Amygdala (tissue), 56 donors: Measurements from ENCODE around the gene CACNA2D1.
A peak's percentile ranks its signal among the peaks of the same experiment; 100 is the strongest.

Source experiments
- DNase-seq, 56 donors: peaks; one replicate each; lab custom pipeline; 2025; lab: John Stamatoyannopoulos, UW

CACNA2D1 gene

GRCh38 chr7:82067628-82068264, 375.8 kb downstream of the CACNA2D1 start:
- DNase-seq, result no peak

DNA sequence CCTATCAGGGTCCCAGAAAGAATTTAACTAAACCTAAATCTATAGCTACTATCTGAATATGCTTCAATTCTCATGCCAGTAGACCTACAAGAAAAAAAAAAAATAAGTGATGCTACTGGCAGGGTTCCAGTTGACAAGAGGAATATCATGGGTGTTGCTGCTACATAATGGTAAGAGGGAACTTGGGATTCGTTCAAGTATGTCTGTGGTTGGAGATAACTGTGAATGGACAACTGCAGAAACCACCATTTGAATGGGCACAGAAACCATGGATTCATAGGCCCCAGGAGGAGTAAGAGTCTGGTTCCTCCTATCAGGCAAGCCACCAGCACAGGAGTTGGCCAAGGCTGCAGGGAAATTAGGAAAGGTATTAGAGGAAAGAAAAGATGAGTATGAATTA, 386.1 kb downstream of the CACNA2D1 start:
- no peak for DNase-seq

DNA sequence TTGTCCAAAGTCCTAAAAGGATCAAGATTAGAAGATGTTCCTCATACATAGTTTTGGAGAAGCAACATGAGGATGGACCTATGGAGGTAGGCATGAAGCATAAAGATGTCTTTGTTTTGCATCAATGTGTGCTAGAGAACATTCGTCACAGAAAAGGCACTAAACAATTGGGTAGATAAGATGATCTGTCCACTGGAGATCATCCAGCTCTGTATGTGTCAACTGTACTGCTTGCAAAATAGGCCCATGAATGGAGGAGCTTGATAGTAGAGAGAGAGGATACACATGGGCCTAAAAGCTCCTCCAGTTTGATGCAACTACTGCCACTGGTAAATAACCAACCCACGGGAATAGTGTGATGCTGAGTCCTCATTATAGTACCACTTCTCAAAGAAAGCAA, 387.3 kb downstream of the CACNA2D1 start:
- no peak for DNase-seq

- no peak for DNase-seq
These were observed 389.0 kb downstream of the CACNA2D1 start for GRCh38 chr7:82054544-82054943.

DNA sequence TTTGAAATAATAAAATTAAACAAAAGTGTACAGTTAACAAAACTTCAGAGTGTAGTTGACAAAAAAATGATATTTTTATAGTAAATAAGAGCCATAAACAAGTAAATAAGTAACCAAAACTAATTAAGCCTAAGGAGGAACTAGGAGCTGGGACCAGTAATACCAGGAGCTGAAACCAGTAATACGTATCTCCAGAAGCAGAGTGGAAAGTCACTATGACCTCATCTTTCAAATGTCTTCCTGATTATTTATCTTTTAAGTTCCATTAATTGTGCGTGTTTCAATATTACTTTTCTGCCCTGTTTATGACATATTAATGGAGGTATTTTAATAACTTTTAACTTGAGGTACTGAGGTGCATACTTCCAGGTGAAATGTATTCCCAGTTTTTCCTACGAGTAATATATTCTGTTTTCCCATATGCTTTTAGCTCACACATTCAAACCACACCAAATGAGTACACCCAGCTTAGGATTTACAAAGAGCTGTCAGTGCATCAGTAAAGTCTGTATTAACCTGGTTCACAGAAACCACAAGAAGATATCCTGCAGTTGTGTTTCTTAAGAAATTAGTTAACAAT, 390.0 kb downstream of the CACNA2D1 start:
- no peak for DNase-seq

DNA sequence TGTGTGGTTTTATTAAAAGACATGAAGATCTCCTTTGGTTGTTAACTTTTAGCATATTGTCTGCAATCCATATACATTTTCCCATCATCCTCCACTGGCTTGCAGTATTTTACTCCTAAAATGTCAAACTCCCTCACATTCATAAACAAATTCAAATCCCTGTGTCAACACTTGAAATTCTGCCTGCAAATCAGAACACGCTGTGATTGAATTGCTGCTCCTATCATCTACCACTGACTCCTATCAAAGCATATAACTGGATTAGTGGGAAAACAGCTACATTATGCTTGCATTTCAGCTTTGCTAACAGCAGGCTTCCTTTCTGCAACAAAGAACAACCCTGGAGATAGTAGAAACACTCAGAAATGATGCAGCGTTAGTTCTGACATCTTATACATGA, 392.0 kb downstream of the CACNA2D1 start:
- DNase-seq, result peak in 2 of 56 donors; percentile 6 to 11

- no peak for DNase-seq
These were observed 392.8 kb downstream of the CACNA2D1 start for GRCh38 chr7:82050792-82051191.

GRCh38 chr7:82049891-82050533, 393.6 kb downstream of the CACNA2D1 start:
- DNase-seq, result peak in 2 of 56 donors; percentile 6 to 16

GRCh38 chr7:82049442-82049841, 394.1 kb downstream of the CACNA2D1 start:
- DNase-seq, result peak in 2 of 56 donors; percentile 14 to 21

- DNase-seq, result peak in 18 of 56 donors; percentile 0 to 80 (median 14)
These were observed 399.0 kb downstream of the CACNA2D1 start for GRCh38 chr7:82044497-82045080.

GRCh38 chr7:82039621-82040020, 404.0 kb downstream of the CACNA2D1 start:
- no peak for DNase-seq

GRCh38 chr7:82036146-82036886, 407.3 kb downstream of the CACNA2D1 start:
- no peak for DNase-seq

DNA sequence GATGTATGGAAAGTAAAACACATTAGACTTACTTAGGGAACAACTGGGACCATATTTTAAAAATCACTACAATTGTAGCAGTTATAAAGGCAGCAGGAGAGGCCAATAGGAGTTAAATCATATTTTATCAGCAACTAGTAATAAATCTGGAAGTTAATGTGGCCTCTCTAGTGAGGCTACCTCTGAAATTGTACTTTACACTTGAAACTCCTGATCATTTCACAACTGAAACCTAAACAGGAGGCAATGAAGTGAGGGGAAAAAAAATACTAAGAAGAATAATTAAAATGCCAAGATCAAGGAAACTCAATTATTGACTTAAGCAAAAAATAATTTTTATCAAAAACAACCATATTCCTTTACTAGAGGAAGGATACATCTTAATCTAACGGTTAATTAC, 408.1 kb downstream of the CACNA2D1 start:
- DNase-seq, result no peak

DNA sequence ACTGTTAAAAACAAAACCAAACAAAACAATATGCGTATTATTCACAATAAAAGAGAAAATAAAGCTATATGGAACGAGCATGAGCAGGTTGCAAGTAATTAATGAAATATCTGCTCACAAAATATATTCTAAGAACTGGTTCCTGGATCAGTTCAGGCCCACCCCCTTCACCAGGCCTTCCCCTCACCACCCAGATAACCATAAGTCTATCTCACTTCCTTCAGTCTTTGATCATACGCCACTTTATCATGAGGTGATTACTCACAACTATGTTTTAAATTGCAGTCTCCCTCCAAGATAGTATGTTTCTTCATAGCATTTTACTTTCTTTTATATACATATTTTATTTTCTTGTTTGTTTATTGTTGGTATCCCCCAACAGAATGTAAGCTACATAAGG, 410.7 kb downstream of the CACNA2D1 start:
- DNase-seq, result no peak

DNA sequence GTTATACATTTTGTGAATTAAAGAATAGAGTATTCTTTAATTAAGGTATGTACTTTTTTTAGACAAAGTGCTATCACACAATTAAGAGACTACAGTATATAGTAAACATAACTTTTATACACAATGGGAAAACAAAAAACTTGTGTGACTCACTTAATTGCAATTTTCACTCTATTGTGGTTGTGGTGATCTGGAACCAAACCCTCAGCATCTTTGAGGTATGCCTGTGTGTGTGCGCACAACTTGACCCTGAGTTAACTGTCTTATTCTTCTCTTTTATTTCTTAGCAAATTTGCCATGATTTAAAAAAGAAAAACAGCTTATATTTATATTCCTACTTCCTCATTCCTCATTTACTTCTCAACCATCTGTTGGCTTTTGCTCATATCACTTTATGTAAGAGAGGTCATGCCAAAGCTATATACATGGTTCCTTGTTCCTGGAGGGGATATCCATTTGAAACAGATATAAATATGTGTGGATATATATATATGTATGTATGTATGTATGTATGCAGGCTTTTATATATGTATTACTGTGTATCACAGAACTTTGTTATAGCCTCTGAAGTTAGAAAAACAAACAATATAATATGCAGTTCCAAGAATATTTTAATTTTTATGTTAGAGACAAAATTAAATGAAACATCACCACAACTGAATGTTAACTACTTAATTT, 414.2 kb downstream of the CACNA2D1 start:
- DNase-seq, result no peak

GRCh38 chr7:82028097-82028496, 415.5 kb downstream of the CACNA2D1 start:
- no peak for DNase-seq

- DNase-seq, result no peak
These were observed 421.9 kb downstream of the CACNA2D1 start for GRCh38 chr7:82021713-82022112.

DNA sequence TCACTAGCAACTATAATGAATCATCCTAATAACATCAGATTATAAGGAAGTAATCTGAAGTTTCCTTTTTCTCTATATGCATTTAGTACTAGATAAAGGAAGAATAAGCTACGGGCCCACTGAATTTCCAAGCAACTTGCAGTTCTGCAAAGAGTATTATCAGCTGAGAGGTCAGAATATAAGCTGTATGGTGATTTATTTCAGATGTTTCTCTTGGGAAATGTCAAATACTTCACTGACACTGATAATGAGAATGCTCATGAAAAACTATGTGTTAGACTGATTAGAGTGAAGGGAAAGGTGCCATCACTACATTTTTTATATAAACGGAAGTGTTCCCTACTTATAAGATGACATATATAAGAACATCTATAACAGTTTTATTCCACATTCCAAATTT, 422.5 kb downstream of the CACNA2D1 start:
- no peak for DNase-seq

- DNase-seq, result no peak
These were observed 423.8 kb downstream of the CACNA2D1 start for GRCh38 chr7:82019551-82020475.
